Measurements from ENCODE around the gene UTP15.

The UTP15 gene

DNA sequence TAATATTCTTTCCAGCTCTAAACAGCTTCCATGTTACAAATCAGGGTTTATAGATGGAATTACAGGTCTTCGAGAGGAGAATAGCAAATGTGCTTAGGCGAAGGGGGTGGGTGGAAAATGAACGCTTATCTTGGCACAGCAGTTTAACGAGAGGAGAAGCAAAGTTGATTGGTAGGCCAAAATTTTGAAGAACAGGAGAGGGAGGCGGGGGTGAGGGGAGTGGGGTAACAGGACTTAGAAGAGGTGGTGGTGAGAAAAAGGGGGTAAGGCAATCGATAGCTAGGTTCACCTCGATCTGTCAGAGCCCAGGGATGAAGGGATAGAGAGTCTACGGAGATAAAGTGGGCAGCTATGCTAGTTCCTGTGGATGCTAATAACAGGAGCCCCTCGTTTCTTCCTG, 868 bp upstream of the UTP15 start:
- DNase-seq (ENCODE audit: insufficient read length, low spot score) (no peak), FAIRE-seq (no peak)

- FAIRE-seq (no peak), DNase-seq (ENCODE audit: insufficient read length, low spot score) (no peak)
Observed at GRCh38 chr5:73565969-73566547, 515 bp downstream of the UTP15 start.

GRCh38 chr5:73582285-73583145, 17.0 kb downstream of the UTP15 start:
- FAIRE-seq (no peak), DNase-seq (ENCODE audit: insufficient read length, low spot score) (no peak)

- DNase-seq (ENCODE audit: insufficient read length, low spot score): no peak
- no peak for FAIRE-seq
Observed at GRCh38 chr5:73587923-73588322, 22.4 kb downstream of the UTP15 start.

- no peak for FAIRE-seq
Observed at GRCh38 chr5:73591102-73591695, 25.7 kb downstream of the UTP15 start.

DNA sequence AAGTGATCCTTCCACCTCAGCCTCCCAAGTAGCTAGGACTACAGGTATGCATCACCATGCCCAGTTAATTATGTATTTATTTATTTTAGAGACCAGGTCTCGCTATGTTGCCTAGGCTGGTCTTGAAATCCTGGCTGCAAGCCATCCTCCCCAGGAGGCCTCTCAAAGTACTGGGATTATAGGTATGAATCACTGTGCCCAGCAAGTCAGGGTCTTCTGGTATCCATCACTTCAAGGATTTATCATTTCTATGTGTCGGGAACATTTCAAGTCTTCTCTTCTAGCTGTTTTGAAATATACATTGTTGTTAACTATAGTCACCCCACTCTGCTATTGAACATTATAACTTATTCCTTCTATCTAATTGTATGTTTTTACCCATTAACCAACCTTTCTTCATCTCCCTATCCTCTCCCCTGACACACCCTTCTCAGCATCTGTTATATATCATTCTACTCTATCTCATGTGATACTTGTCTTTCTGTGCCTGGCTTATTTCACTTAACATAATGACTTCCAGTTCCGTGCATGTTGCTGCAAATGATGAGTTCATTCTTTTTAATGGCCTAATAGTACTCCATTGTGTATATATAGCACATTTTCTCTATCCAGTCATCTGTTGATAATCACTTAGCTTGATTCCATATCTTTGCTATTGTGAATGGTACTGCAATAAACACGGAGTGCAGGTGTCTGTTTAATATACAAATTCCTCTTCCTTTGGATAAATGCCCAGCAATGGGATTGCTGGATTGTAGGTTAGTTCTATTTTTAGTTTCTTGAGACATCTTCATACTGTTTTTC, 26.4 kb downstream of the UTP15 start:
- DNase-seq (ENCODE audit: insufficient read length, low spot score): no peak
- FAIRE-seq: no peak

More at GRCh38 chr5:73591102-73591695, 25.7 kb downstream of the UTP15 start:
- peak; percentile 65 for DNase-seq (ENCODE audit: insufficient read length, low spot score)

DNA sequence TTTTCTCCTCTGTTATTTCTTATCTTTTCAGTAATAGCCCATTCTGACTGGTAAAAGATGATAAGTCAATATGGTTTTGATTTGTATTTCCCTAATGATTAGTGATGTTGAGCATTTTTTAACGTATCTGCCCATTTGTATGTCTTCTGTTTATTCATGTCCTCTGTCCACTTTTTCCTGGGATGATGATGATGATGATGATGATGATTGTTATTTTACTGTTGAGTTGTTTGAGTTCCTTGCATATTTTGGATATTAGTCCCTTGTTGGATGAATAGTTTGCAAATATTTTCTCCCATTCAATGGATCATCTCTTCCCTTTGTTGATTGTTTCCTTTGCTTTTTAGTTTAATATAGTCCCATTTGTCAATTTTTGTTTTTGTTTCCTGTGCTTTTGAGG, 27.0 kb downstream of the UTP15 start:
- DNase-seq (ENCODE audit: insufficient read length, low spot score) (no peak), FAIRE-seq (no peak)

DNA sequence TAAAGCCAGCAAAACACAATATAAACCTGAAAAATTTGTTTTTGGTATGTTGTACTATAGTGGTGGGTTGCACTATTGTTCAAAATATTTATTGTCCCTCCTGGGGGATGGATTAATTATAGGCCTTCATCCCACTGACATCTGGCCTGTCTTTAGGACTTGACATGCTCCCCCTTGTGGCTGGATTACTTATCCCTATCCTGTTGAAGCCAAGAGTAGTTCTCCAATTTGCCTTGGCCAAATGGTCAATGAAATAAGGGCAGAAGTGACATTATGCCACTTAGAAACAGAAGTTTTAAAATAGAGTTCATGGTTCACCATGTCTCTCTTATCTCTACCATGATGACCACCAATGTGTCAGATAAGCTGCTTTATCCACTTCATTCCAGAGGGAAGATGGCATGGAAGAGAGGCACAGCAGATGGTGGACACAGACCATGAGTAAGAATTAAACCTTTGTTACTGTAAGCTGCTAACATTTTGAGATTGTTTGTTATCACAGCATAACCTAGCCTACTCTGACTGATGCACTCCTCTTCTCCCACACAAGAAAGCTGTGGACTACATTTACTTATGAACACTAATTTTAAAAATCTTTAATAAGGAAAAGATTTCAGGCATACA, 31.3 kb downstream of the UTP15 start:
- peak; percentile 12 for DNase-seq (ENCODE audit: insufficient read length, low spot score)
- peak; percentile 9 for FAIRE-seq

GRCh38 chr5:73599380-73599779, 33.8 kb downstream of the UTP15 start:
- FAIRE-seq: no peak
- no peak for DNase-seq (ENCODE audit: insufficient read length, low spot score)

DNA sequence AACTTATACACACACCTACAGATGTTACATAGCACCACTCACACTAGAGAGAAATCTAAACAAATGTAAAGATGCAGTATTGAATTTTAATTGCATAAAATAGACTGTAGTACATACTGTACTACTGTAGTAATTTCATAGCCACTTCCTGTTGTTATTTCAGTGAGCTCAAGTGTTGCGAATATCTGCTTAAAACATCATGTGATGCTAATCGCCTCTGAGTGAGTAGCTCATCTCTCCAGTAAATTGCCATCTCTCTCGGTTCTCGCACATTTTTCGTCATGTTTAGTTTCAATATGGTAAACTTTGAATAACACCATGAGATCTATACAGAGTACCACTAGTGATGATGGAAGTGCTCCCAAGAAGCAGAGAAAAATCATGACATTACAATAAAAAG, 38.5 kb downstream of the UTP15 start:
- DNase-seq (ENCODE audit: insufficient read length, low spot score) (no peak), FAIRE-seq (no peak)

DNA sequence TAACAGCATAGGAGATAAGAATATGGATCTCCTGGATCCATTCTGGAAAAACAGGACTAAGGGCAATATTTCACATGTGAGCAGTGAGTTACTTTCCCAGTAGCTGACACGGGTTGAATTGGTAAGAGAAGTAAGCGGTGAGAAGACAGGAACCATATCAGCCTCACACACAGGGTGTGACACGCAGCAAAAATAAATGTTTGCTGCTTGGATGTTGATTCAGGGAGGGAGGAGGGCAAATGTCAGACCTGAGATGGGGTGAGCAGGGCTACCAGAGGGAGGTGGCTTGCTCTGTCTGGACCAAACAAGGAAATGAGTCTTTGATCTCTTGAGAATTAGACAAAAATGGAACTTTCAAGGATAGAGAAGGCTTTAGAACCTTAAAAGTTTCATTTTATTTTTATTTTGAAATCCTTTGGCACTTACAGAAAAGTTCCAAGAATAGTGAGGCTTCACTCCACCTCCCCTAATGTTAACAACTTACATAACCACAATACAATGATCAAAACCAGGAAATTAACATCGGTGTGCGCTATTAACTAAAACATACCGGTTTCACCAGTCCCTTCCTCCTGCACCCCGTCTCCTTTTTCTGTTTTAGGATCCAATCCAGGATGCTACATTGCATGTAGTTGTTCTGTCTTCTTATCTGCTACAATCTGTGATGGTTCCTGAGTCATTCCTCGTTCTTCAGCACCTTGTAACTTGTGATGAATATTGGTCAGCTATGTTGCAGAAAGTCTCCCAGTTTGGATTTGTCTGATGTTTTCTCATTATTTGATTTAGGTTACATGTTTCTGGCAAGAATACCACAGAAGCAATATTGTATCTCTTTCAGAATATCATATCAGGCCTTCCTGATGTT, 39.9 kb downstream of the UTP15 start:
- FAIRE-seq (no peak), DNase-seq (ENCODE audit: insufficient read length, low spot score) (no peak)

DNA sequence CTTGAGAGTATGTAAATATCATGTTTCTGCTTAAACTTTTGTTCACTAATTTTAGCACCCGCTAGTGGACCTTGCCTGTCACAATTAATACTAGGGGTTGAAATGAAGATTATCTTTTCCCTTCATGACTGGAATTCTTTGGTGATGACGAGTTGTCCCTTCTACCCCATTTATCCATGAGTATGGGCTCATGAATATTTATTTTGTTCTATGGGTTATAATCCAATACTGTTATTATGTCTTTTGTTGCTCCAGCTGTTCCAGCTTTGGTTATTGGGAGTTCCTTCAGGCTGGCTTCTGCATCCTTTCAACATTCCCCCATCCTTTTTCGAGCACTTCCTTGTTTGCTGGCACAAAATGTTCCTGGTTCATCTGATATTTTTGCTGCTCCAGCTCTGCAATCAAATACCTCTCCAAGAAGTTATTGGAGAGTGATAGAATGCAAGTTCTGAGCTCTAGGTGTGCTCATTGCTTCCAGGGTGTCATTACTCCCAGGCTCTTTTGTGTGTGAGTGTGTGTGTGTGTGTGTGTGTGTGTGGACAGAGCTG, 40.7 kb downstream of the UTP15 start:
- DNase-seq (ENCODE audit: insufficient read length, low spot score) (no peak), FAIRE-seq (no peak)

- DNase-seq (ENCODE audit: insufficient read length, low spot score): no peak
- FAIRE-seq: no peak
Observed at GRCh38 chr5:73607228-73607627, 41.7 kb downstream of the UTP15 start.

GRCh38 chr5:73612799-73613198, 47.3 kb downstream of the UTP15 start:
- FAIRE-seq (no peak), DNase-seq (ENCODE audit: insufficient read length, low spot score) (no peak)

- no peak for DNase-seq (ENCODE audit: insufficient read length, low spot score)
- no peak for FAIRE-seq
Observed at GRCh38 chr5:73615085-73615484, 49.5 kb downstream of the UTP15 start.

GRCh38 chr5:73615947-73616346, 50.4 kb downstream of the UTP15 start:
- no peak for FAIRE-seq

GRCh38 chr5:73617510-73618279, 52.2 kb downstream of the UTP15 start:
- DNase-seq (ENCODE audit: insufficient read length, low spot score) (no peak), FAIRE-seq (peak; percentile 70)

More at GRCh38 chr5:73615947-73616346, 50.4 kb downstream of the UTP15 start:
- no peak for DNase-seq (ENCODE audit: insufficient read length, low spot score)

GRCh38 chr5:73619606-73620333, 54.2 kb downstream of the UTP15 start:
- FAIRE-seq: no peak

More at GRCh38 chr5:73619606-73620333, 54.2 kb downstream of the UTP15 start:
- no peak for DNase-seq (ENCODE audit: insufficient read length, low spot score)
